HG02970 (cell line): ENCODE results near the gene CACNA1C.

Experiments used
- ATAC-seq: cut with Tn5 transposase; IDR thresholded peaks from one replicate; pipeline ENCODE4 v1.9.1; 2021; ENCODE audit warnings: mild to moderate bottlenecking, moderate library complexity, moderate number of reproducible peaks; ENCODE audit not compliant: unreplicated experiment, low FRiP score

CACNA1C gene

GRCh38 chr12:2686280-2686646 lies 633.5 kb downstream of the CACNA1C start:
- ATAC-seq: no peak

GRCh38 chr12:2687058-2687457 lies 634.3 kb downstream of the CACNA1C start:
- ATAC-seq: no peak

GRCh38 chr12:2687726-2688125 lies 634.9 kb downstream of the CACNA1C start:
- no peak for ATAC-seq

GRCh38 chr12:2688381-2688931 lies 635.7 kb downstream of the CACNA1C start:
- no peak for ATAC-seq

- no peak for ATAC-seq
Observed at GRCh38 chr12:2689393-2689792, 636.6 kb downstream of the CACNA1C start.

- ATAC-seq: no peak
Observed at GRCh38 chr12:2689879-2690278, 637.1 kb downstream of the CACNA1C start.

GRCh38 chr12:2690348-2691005 lies 637.7 kb downstream of the CACNA1C start:
- no peak for ATAC-seq

- no peak for ATAC-seq
Observed at GRCh38 chr12:2691006-2691344, 638.2 kb downstream of the CACNA1C start.

- ATAC-seq: no peak
Observed at GRCh38 chr12:2691345-2692071, 638.7 kb downstream of the CACNA1C start.

GRCh38 chr12:2692080-2692479 lies 639.3 kb downstream of the CACNA1C start:
- no peak for ATAC-seq

- no peak for ATAC-seq
Observed at GRCh38 chr12:2693244-2693860, 640.6 kb downstream of the CACNA1C start.

- ATAC-seq: no peak
Observed at GRCh38 chr12:2693980-2694610, 641.3 kb downstream of the CACNA1C start.

- no peak for ATAC-seq
Observed at GRCh38 chr12:2696136-2696535, 643.3 kb downstream of the CACNA1C start.

GRCh38 chr12:2697057-2697800 lies 644.4 kb downstream of the CACNA1C start:
- ATAC-seq: no peak

GRCh38 chr12:2698566-2698965 lies 645.8 kb downstream of the CACNA1C start:
- ATAC-seq: no peak

GRCh38 chr12:2710701-2711100 lies 657.9 kb downstream of the CACNA1C start:
- no peak for ATAC-seq

- ATAC-seq: no peak
Observed at GRCh38 chr12:2719392-2719791, 666.6 kb downstream of the CACNA1C start.

- no peak for ATAC-seq
Observed at GRCh38 chr12:2722806-2723205, 670.0 kb downstream of the CACNA1C start.

- no peak for ATAC-seq
Observed at GRCh38 chr12:2732290-2732689, 679.5 kb downstream of the CACNA1C start.
